Purkinje cell (primary cell): ENCODE data around the gene CFAP57. TPM values are rescaled to one million over a fixed set of nuclear protein-coding genes. Genes with fewer than 3 reads are reported as not detected.

ENCODE experiments used
- polyA plus RNA-seq: library from polyadenylated mRNA; unstranded; fragments of >200 nt; fragmentation: Nextera tagmentation; gene quantifications from 2 replicates; pipeline ENCODE4 v1.2.1, GENCODE V29; 2014

CFAP57 gene
- polyA plus RNA-seq: 0.70 and 1.0 TPM in 2 replicates

DNA sequence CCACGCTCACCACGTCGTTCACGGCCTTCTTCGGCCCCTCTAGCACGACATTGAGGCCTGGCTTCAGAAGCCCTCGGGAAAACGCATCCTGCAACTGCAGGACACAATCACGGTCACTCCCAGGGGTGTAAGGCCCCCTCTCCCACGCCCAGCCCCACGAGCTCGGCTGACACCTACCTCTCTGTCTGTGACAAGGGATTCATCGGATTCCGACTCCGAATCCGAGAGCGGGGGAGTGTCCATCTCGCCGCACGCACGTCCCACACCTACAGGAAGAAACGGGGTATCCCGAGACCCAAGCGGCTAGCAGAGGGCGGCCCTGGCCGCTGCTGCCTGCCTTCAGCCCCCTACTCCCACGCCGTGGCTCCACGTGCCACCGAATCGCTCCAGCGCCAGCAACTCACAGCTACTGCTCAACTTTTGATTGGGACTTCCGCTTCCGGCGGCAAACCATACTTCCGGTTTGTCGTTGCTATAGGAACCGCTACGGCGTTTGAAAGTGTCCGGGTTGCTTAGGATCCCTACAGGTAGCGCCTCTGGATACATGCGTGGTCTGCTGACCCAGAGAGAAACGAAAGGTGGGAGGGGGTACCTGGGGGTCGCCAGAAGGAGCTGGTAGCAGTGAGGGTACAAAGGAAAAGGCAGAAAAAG lies at the start of gene CFAP57, which contains the start of gene EBNA1BP2:
Gene CFAP57 (plus strand): TSS at position 455 of the 651 bp plus-strand sequence. CDS start 424 bp downstream, outside the sequence.
Gene EBNA1BP2 (minus strand): TSS at position 415 of the 651 bp plus-strand sequence. CDS start 172 bp downstream, at position 243.

DNA sequence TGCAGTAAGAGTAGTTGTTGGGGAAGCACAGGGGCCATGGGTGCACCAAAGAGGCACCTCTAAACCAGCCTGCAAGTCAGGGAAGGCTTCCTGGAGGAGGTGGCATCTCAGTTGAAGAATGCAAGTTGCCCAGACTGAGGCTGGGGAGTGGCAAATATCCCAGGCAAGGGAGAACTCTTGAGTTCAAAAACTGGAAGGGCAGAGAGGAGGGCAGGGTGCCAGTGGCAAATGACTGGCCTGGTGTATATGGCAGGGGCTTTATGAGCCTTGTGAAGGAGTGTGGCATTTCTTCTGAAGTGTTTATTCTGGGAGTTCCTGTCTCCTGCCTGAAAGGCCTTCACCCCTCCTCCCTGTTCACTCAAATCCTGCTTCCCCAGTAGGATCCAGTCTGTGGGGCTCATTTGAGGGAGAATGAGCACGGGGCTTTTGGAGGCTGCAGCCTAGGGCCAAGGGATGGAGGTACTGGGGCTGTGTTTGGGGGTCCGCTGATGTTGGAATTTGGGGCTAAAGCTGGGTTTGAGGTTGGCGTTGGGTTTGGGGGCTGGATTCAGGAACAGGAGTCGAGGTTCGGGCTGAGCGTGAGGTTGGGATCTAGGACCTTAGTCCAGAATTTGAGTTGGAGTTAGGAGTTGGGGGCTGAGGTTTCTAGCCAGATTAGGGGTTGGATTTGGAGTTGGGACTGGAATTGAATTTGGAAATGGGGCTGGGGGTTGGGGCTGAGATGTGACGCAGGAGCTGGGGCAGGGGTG lies 97.7 kb downstream of the CFAP57 start, which contains the start of gene TMEM125:
Gene TMEM125 (plus strand): TSS at position 357 of the 749 bp plus-strand sequence. CDS start 2,740 bp downstream, outside the sequence.

DNA sequence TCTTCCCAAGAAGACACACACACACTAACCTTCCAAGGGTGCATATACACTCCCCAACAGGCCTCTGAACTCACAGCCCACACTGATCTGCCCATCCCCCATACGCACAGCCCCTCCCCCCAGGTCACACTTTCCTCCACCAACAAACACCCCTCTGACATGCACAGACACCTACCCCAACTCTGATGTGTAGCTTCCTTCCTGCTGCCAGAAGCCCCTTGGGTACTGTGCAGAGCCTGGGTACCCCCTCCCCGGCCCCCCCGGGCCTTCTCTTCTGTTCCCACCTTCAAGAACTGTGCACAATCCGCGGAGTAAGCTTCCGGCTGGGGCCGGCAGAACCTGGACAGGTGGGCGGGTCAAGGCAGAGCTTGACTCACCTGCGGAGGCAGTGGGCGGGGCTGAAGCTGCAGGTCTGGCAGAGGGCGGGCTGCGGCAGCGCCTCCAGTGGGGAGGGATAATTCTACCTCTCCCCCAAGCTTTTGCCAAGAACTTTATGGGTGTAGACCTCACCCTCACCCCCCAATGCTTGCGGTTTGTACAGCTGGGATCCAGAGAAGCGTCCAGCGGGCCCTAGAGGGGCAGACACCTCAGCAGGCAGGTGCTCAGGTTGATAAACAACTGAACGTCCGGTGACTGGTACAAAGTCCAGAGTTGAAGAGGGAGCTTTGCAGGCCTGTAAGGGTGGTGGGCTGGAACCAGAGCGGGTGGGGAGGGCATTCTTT lies 113.3 kb downstream of the CFAP57 start, which contains the start of gene C1orf210:
Gene C1orf210 (minus strand): TSS at position 313 of the 722 bp plus-strand sequence. CDS start 2,311 bp downstream, outside the sequence.

DNA sequence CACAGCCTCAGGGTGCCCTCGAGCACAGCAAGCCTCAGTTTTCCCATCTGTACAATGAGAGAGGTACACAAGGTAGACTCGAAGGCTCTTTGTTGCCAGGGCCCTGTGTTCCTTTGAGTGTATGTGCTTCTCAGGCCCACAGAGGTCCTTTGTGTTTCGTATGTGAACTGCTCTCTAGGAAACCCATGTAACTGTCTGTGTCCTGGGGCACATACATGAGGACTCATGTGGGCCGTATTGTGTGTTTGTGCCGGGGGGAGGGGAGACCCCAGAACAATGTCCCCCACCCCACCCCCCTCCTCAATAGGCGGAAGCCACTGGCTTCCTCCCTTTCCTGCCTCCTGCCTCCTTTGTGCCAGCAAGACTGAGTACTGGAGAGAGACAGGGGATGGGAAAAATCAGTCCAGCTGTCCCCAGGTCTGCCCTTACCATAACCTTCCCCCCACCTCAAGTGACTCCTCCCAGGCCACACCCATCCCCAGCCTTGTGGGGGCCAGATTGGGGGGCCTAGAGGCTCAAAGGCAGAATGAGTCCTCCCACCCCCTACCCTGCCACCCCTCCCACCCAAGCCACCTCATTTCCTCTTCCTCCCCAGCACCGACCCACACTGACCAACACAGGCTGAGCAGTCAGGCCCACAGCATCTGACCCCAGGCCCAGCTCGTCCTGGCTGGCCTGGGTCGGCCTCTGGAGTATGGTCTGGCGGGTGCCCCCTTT lies 128.4 kb downstream of the CFAP57 start, which contains the start of gene TIE1:
Gene TIE1 (plus strand): TSS at position 605 of the 717 bp plus-strand sequence. CDS start 90 bp downstream, at position 695.

Other genes with a start within 250 kb of the CFAP57 start
- 7.5 and 8.7 TPM in 2 replicates for gene SLC2A1, start 213.5 kb upstream of the CFAP57 start, polyA plus RNA-seq
- 51.8 and 62.9 TPM in 2 replicates for gene EBNA1BP2, start within 50 bp of the CFAP57 start, polyA plus RNA-seq
- 0.27 TPM in 2 replicates for gene TMEM125, start 97.7 kb downstream of the CFAP57 start, polyA plus RNA-seq
- not detected in 2 replicates for gene C1orf210, start 113.3 kb downstream of the CFAP57 start, polyA plus RNA-seq
- not detected in 2 replicates for gene TIE1, start 128.7 kb downstream of the CFAP57 start, polyA plus RNA-seq
- not detected in 2 replicates for gene MPL, start 165.5 kb downstream of the CFAP57 start, polyA plus RNA-seq
- gene CDC20, start 186.7 kb downstream of the CFAP57 start, polyA plus RNA-seq: not detected in 2 replicates
- gene ELOVL1, start 195.7 kb downstream of the CFAP57 start, polyA plus RNA-seq: 0.49 and 0.86 TPM in 2 replicates
- 67.9 and 79.7 TPM in 2 replicates for gene MED8, start 217.5 kb downstream of the CFAP57 start, polyA plus RNA-seq
- 2.3 and 4.5 TPM in 2 replicates for gene SZT2, start 217.6 kb downstream of the CFAP57 start, polyA plus RNA-seq